ENCODE measurements around the gene OR1E2.
"Not testable (repeated sequence)": the region's sequence is repeated elsewhere in the genome, so short reads cannot be mapped to it uniquely, and the experiment has no call there.

The OR1E2 gene

GRCh38 chr17:3433741-3434140 lies at the start of gene OR1E2:
Gene OR1E2 (minus strand): TSS chr17:3433841. CDS start chr17:3433841, 0 bp downstream.
- DNase-seq, result no peak

GRCh38 chr17:3482852-3483251 lies 49.2 kb upstream of the OR1E2 start:
- no peak for DNase-seq

GRCh38 chr17:3479988-3480387 lies 46.3 kb upstream of the OR1E2 start:
- DNase-seq, result no peak

- no peak for DNase-seq
These were observed 42.4 kb upstream of the OR1E2 start, which contains the start of gene ASPA for GRCh38 chr17:3475812-3476610. Gene ASPA (plus strand): TSS chr17:3475997. CDS start chr17:3476160, 163 bp downstream.

GRCh38 chr17:3475251-3475685 lies 41.6 kb upstream of the OR1E2 start:
- no peak for DNase-seq

- DNase-seq, result no peak
These were observed 40.6 kb upstream of the OR1E2 start for GRCh38 chr17:3474212-3474611.

GRCh38 chr17:3472137-3472536 lies 38.5 kb upstream of the OR1E2 start:
- DNase-seq, result no peak

- DNase-seq, result no peak
These were observed 38.0 kb upstream of the OR1E2 start, which contains the start of gene SPATA22 for GRCh38 chr17:3471599-3471998. Gene SPATA22 (minus strand): TSS chr17:3471819. CDS start chr17:3469325, 2,494 bp downstream.

GRCh38 chr17:3469529-3469928 lies 35.9 kb upstream of the OR1E2 start:
- DNase-seq, result no peak

GRCh38 chr17:3466355-3466754 lies 32.7 kb upstream of the OR1E2 start:
- not testable (repeated sequence) for DNase-seq

GRCh38 chr17:3448059-3448665 lies 14.5 kb upstream of the OR1E2 start:
- DNase-seq, result no peak

- DNase-seq, result peak; percentile 3
These were observed 14.0 kb upstream of the OR1E2 start for GRCh38 chr17:3447625-3448024.

- DNase-seq, result no peak
These were observed 6.8 kb upstream of the OR1E2 start for GRCh38 chr17:3440451-3440850.

- DNase-seq, result no peak
These were observed 4.7 kb upstream of the OR1E2 start for GRCh38 chr17:3438368-3438767.

- DNase-seq, result not testable (repeated sequence)
These were observed 426 bp downstream of the OR1E2 start for GRCh38 chr17:3433215-3433614.

- no peak for DNase-seq
These were observed 15.4 kb downstream of the OR1E2 start for GRCh38 chr17:3418222-3418621.

GRCh38 chr17:3415610-3416009 lies 18.0 kb downstream of the OR1E2 start:
- no peak for DNase-seq

- not testable (repeated sequence) for DNase-seq
These were observed 21.4 kb downstream of the OR1E2 start for GRCh38 chr17:3412216-3412615.

- DNase-seq, result no peak
These were observed 22.6 kb downstream of the OR1E2 start, which contains the start of gene OR3A3 for GRCh38 chr17:3411070-3411469. Gene OR3A3 (plus strand): TSS chr17:3411370.

- DNase-seq, result not testable (repeated sequence)
These were observed 29.8 kb downstream of the OR1E2 start for GRCh38 chr17:3403856-3404255.

GRCh38 chr17:3401786-3402185 lies 31.9 kb downstream of the OR1E2 start:
- no peak for DNase-seq

GRCh38 chr17:3400055-3400454 lies 33.6 kb downstream of the OR1E2 start:
- DNase-seq, result no peak

- no peak for DNase-seq
These were observed 35.3 kb downstream of the OR1E2 start, which contains the start of gene OR1E1 for GRCh38 chr17:3398310-3398709. Gene OR1E1 (minus strand): TSS chr17:3398410. CDS start chr17:3398410, 0 bp downstream.

- DNase-seq, result not testable (repeated sequence)
These were observed 35.8 kb downstream of the OR1E2 start for GRCh38 chr17:3397801-3398200.

Data from EL (cell line).